Ishikawa (cell line): ENCODE results near the gene IRF6.

Source experiments
- CEBPB ChIP-seq: IDR thresholded peaks from 2 replicates; pipeline ENCODE4 v1.6.1; 2012
- CREB1 ChIP-seq: IDR thresholded peaks from 2 replicates; pipeline ENCODE4 v1.6.1; 2012; ENCODE audit warnings: low read depth
- EGR1 ChIP-seq: IDR thresholded peaks from 2 replicates; pipeline ENCODE4 v1.6.1; 2012
- EP300 ChIP-seq: IDR thresholded peaks from 2 replicates; pipeline ENCODE4 v1.6.1; 2012; ENCODE audit warnings: borderline replicate concordance
- FOXM1 ChIP-seq: IDR thresholded peaks from 2 replicates; pipeline ENCODE4 v1.6.1; 2012; ENCODE audit warnings: low read depth, borderline replicate concordance
- RAD21 ChIP-seq: IDR thresholded peaks from 2 replicates; pipeline ENCODE4 v1.6.1; 2012; ENCODE audit warnings: low read depth
- TAF1 ChIP-seq: IDR thresholded peaks from 2 replicates; pipeline ENCODE4 v1.6.1; 2012; ENCODE audit warnings: low read depth, mild to moderate bottlenecking
- TEAD4 ChIP-seq: IDR thresholded peaks from 2 replicates; pipeline ENCODE4 v1.6.1; 2012
- YY1 ChIP-seq: IDR thresholded peaks from 2 replicates; pipeline ENCODE4 v1.6.1; 2012; ENCODE audit warnings: low read depth
- ZBTB7A ChIP-seq: IDR thresholded peaks from 2 replicates; pipeline ENCODE4 v1.6.1; 2012; ENCODE audit warnings: low read depth
- TF ChIP-seq, protein P1 (sequence below): IDR thresholded peaks from 2 replicates; pipeline ENCODE4 v1.6.1; 2012; ENCODE audit warnings: low read depth, mild to moderate bottlenecking
- TF ChIP-seq, protein P2 (sequence below): IDR thresholded peaks from 2 replicates; pipeline ENCODE4 v1.6.1; 2012
- TF ChIP-seq, protein P3 (sequence below): IDR thresholded peaks from 2 replicates; pipeline ENCODE4 v1.6.1; 2012

DNA sequence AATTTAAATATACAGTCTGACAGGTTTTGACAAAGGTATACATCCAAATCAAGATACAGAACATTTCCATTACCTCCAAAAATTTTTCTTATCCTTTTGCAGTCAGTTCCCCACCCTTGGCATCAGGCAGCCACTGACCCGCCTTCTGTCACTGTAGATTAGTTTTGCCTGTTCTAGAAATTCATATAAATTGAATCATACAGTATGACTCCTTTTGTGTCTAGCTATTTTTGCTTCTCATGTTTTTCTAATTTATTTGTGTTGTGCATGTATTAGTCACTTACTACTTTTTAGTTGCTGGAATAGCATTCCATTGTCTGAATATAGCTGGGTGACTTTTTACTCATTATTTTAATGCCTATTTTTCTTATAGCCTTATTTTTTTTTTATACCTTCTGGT lies 25.7 kb upstream of the IRF6 start:
- TF ChIP-seq, protein P1, sequence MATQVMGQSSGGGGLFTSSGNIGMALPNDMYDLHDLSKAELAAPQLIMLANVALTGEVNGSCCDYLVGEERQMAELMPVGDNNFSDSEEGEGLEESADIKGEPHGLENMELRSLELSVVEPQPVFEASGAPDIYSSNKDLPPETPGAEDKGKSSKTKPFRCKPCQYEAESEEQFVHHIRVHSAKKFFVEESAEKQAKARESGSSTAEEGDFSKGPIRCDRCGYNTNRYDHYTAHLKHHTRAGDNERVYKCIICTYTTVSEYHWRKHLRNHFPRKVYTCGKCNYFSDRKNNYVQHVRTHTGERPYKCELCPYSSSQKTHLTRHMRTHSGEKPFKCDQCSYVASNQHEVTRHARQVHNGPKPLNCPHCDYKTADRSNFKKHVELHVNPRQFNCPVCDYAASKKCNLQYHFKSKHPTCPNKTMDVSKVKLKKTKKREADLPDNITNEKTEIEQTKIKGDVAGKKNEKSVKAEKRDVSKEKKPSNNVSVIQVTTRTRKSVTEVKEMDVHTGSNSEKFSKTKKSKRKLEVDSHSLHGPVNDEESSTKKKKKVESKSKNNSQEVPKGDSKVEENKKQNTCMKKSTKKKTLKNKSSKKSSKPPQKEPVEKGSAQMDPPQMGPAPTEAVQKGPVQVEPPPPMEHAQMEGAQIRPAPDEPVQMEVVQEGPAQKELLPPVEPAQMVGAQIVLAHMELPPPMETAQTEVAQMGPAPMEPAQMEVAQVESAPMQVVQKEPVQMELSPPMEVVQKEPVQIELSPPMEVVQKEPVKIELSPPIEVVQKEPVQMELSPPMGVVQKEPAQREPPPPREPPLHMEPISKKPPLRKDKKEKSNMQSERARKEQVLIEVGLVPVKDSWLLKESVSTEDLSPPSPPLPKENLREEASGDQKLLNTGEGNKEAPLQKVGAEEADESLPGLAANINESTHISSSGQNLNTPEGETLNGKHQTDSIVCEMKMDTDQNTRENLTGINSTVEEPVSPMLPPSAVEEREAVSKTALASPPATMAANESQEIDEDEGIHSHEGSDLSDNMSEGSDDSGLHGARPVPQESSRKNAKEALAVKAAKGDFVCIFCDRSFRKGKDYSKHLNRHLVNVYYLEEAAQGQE, result no peak
- TF ChIP-seq TEAD4 (no peak), RAD21 (no peak), EGR1 (no peak), ZBTB7A (no peak), EP300 (no peak), CREB1 (no peak), CEBPB (no peak), YY1 (no peak), FOXM1 (no peak), TAF1 (no peak)
- TF ChIP-seq, protein P2, sequence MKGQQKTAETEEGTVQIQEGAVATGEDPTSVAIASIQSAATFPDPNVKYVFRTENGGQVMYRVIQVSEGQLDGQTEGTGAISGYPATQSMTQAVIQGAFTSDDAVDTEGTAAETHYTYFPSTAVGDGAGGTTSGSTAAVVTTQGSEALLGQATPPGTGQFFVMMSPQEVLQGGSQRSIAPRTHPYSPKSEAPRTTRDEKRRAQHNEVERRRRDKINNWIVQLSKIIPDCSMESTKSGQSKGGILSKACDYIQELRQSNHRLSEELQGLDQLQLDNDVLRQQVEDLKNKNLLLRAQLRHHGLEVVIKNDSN, result no peak
- TF ChIP-seq, protein P3, sequence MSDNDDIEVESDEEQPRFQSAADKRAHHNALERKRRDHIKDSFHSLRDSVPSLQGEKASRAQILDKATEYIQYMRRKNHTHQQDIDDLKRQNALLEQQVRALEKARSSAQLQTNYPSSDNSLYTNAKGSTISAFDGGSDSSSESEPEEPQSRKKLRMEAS, result no peak
